ENCODE measurements around the gene SRRM1. TPM values are rescaled to one million over a fixed set of nuclear protein-coding genes. Genes with fewer than 3 reads are reported as not detected.

SRRM1 gene
- total RNA-seq, 1 experiment from 2014 or later = 160 TPM

DNA sequence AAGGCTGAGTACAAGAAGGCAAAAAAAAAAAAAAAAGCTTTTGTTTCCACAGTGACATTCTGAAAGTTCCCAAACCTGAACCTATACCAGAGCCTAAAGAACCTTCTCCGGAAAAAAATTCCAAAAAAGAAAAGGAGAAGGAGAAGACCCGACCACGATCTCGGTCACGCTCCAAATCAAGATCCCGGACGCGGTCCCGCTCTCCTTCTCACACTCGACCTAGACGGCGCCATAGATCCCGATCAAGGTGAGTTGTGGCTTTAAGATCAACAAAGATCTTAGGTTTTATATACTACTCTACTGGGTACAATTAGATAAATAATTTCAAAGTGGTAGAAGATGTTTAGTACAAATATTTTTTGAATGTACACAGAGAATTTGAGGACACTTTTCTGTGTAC lies 9.3 kb downstream of the SRRM1 start:
- no TSS peak for BruUV-seq (replicated peaks)
- H3K4me3 ChIP-seq (ENCODE audit: low read depth in 2 of 2, low read length in 2 of 2) = no peak overlapping the region
- DNase-seq (ENCODE audit: low read depth, low spot score) (no peak), ATAC-seq (no peak)
- no peaks in the 10 kb centered on the region for H3K27me3 ChIP-seq (ENCODE audit: control insufficient read depth, insufficient read depth, low read length)
- POLR2A ChIA-PET = interaction anchor here (0.6 to 0.9 kb wide), 2 partner anchors 78 to 207 kb away, joined by 4 read pairs; no protein-coding TSS in a partner anchor
- CTCF ChIA-PET = no interaction called here
- no peaks in the 10 kb centered on the region for H3K9me3 ChIP-seq (ENCODE audit: control insufficient read depth, insufficient read depth, low read depth, low read length)
- H3K27ac ChIP-seq (ENCODE audit: low read length) = no peak overlapping the region
- peaks cover 94% of the 10 kb centered on the region for H3K36me3 ChIP-seq (ENCODE audit: control insufficient read depth, insufficient read depth, low read length)
- in situ Hi-C loops (cut with HindIII; ENCODE audit: low pct_unique_long_range_greater_than_20kb, low sequenced_read_pairs) = no loop called here
- intact Hi-C loops (cut with micrococcal nuclease; ENCODE audit: unreplicated experiment) = no loop called here
- no peaks in the 10 kb centered on the region for H3K4me1 ChIP-seq (ENCODE audit: control insufficient read depth, insufficient read depth, low read length)
- TF ChIP-seq SIN3A (IDR thresholded peaks at IDR 0.05; ENCODE audit: borderline replicate concordance, insufficient read depth, low read depth, low read length) (no peak), POLR2AphosphoS5 (IDR thresholded peaks at IDR 0.05; ENCODE audit: low read depth, low read length) (no peak), TCF7L2 (IDR thresholded peaks at IDR 0.05; ENCODE audit: low read depth, low read length) (no peak)
- TF ChIP-seq, protein P1, sequence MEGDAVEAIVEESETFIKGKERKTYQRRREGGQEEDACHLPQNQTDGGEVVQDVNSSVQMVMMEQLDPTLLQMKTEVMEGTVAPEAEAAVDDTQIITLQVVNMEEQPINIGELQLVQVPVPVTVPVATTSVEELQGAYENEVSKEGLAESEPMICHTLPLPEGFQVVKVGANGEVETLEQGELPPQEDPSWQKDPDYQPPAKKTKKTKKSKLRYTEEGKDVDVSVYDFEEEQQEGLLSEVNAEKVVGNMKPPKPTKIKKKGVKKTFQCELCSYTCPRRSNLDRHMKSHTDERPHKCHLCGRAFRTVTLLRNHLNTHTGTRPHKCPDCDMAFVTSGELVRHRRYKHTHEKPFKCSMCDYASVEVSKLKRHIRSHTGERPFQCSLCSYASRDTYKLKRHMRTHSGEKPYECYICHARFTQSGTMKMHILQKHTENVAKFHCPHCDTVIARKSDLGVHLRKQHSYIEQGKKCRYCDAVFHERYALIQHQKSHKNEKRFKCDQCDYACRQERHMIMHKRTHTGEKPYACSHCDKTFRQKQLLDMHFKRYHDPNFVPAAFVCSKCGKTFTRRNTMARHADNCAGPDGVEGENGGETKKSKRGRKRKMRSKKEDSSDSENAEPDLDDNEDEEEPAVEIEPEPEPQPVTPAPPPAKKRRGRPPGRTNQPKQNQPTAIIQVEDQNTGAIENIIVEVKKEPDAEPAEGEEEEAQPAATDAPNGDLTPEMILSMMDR (IDR thresholded peaks at IDR 0.05) = no peak
- TF ChIP-seq, protein P2, sequence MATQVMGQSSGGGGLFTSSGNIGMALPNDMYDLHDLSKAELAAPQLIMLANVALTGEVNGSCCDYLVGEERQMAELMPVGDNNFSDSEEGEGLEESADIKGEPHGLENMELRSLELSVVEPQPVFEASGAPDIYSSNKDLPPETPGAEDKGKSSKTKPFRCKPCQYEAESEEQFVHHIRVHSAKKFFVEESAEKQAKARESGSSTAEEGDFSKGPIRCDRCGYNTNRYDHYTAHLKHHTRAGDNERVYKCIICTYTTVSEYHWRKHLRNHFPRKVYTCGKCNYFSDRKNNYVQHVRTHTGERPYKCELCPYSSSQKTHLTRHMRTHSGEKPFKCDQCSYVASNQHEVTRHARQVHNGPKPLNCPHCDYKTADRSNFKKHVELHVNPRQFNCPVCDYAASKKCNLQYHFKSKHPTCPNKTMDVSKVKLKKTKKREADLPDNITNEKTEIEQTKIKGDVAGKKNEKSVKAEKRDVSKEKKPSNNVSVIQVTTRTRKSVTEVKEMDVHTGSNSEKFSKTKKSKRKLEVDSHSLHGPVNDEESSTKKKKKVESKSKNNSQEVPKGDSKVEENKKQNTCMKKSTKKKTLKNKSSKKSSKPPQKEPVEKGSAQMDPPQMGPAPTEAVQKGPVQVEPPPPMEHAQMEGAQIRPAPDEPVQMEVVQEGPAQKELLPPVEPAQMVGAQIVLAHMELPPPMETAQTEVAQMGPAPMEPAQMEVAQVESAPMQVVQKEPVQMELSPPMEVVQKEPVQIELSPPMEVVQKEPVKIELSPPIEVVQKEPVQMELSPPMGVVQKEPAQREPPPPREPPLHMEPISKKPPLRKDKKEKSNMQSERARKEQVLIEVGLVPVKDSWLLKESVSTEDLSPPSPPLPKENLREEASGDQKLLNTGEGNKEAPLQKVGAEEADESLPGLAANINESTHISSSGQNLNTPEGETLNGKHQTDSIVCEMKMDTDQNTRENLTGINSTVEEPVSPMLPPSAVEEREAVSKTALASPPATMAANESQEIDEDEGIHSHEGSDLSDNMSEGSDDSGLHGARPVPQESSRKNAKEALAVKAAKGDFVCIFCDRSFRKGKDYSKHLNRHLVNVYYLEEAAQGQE (IDR thresholded peaks at IDR 0.05; ENCODE audit: insufficient read depth in 1 of 2, low read depth in 2 of 2, low read length in 1 of 2) = no peak

DNA sequence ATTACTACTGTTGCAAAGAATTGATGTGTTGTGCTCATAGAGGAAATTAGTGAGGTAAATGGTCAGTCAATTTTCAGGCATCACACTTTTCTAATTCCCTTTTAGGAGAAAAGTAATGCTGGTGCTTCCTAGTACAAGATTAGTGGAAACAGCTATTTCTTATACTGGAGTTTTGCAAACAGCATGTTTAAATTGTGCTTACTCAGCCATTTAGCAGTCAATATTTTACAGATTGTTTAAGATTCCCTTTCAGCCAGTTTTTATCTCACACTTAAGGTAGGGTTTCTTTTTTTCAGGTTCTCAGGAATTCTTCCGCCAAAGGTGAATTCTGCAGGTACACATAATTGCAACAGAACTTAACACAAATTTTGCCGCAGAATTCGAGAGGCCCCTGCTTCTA lies 10.9 kb downstream of the SRRM1 start:
- no peaks in the 10 kb centered on the region for H3K9me3 ChIP-seq (ENCODE audit: control insufficient read depth, insufficient read depth, low read depth, low read length)
- H3K4me3 ChIP-seq (ENCODE audit: low read depth in 2 of 2, low read length in 2 of 2) = no peak overlapping the region
- intact Hi-C loops (cut with micrococcal nuclease; ENCODE audit: unreplicated experiment) (no loop called here), in situ Hi-C loops (cut with HindIII; ENCODE audit: low pct_unique_long_range_greater_than_20kb, low sequenced_read_pairs) (no loop called here)
- no TSS peak for BruUV-seq (replicated peaks)
- TF ChIP-seq, protein P1 (IDR thresholded peaks at IDR 0.05) = no peak
- TF ChIP-seq, protein P2 (IDR thresholded peaks at IDR 0.05; ENCODE audit: insufficient read depth in 1 of 2, low read depth in 2 of 2, low read length in 1 of 2) = no peak
- TF ChIP-seq SIN3A (IDR thresholded peaks at IDR 0.05; ENCODE audit: borderline replicate concordance, insufficient read depth, low read depth, low read length) = no peak
- TF ChIP-seq TCF7L2 (IDR thresholded peaks at IDR 0.05; ENCODE audit: low read depth, low read length) = no peak
- TF ChIP-seq POLR2AphosphoS5 (IDR thresholded peaks at IDR 0.05; ENCODE audit: low read depth, low read length) = no peak
- DNase-seq (ENCODE audit: low read depth, low spot score) (no peak), ATAC-seq (no peak)
- H3K27me3 ChIP-seq (ENCODE audit: control insufficient read depth, insufficient read depth, low read length) = no peaks in the 10 kb centered on the region
- POLR2A ChIA-PET = interaction anchor here (0.6 kb wide), 1 partner anchor 10 kb away, joined by 9 read pairs; no protein-coding TSS in a partner anchor
- H3K4me1 ChIP-seq (ENCODE audit: control insufficient read depth, insufficient read depth, low read length) = no peaks in the 10 kb centered on the region
- no peak overlapping the region for H3K27ac ChIP-seq (ENCODE audit: low read length)
- H3K36me3 ChIP-seq (ENCODE audit: control insufficient read depth, insufficient read depth, low read length) = peaks cover 90% of the 10 kb centered on the region
- CTCF ChIA-PET = no interaction called here
